H1 (cell line): ENCODE data around the gene SKAP2.

Experiments
- CBX8 ChIP-seq: fragments of 300-800, 300-1000 bp; sonication (generic); IDR thresholded peaks from 2 replicates; pipeline ENCODE4 v1.7.1; 2016; ENCODE audit warnings: low read depth, low read length, borderline replicate concordance
- EGR1 ChIP-seq: IDR thresholded peaks from 2 replicates; pipeline ENCODE4 v1.6.1; 2011; ENCODE audit warnings: low read depth, low read length, borderline replicate concordance
- EZH2 ChIP-seq: fragments of 200-600 bp; sonication (generic); IDR thresholded peaks from 2 replicates; pipeline ENCODE4 v1.7.1; 2012; ENCODE audit warnings: low read depth, mild to moderate bottlenecking, moderate library complexity, low read length, inconsistent platforms; ENCODE audit not compliant: severe bottlenecking
- JUND ChIP-seq: IDR thresholded peaks from 2 replicates; pipeline ENCODE4 v1.6.1; 2011; ENCODE audit warnings: mild to moderate bottlenecking, improper control_type of control experiment, low read length
- MAFK ChIP-seq: IDR thresholded peaks from 2 replicates; pipeline ENCODE4 v1.6.1; 2012; ENCODE audit warnings: low read depth, mild to moderate bottlenecking, improper control_type of control experiment, low read length
- POLR2A ChIP-seq, 2 experiments: IDR thresholded peaks; 1 replicate in 1 of 2; 2 replicates in 1 of 2; pipeline ENCODE4 v1.6.1; 2011; ENCODE audit warnings: low read depth in 2 of 2, low read length in 2 of 2, mild to moderate bottlenecking in 2 of 2; ENCODE audit errors: control extremely low read depth in 1 of 2
- POLR2AphosphoS5 ChIP-seq: IDR thresholded peaks from 2 replicates; pipeline ENCODE4 v1.6.1; 2011; ENCODE audit warnings: low read depth, low read length
- RFX5 ChIP-seq: IDR thresholded peaks from 2 replicates; pipeline ENCODE4 v1.6.1; 2011; ENCODE audit warnings: low read depth, low read length, improper control_type of control experiment, borderline replicate concordance
- SP1 ChIP-seq: IDR thresholded peaks from 2 replicates; pipeline ENCODE4 v1.6.1; 2011; ENCODE audit warnings: low read depth, low read length
- TF ChIP-seq, protein P1 (sequence below), 3 experiments: IDR thresholded peaks; 1 replicate in 2 of 3; 2 replicates in 1 of 3; pipeline versions ENCODE4 v1.5.1 to v1.6.1; 2011; ENCODE audit warnings: low read length in 3 of 3, mild to moderate bottlenecking in 3 of 3, inconsistent platforms in 2 of 3, low read depth in 1 of 3, moderate library complexity in 1 of 3; ENCODE audit not compliant: insufficient read depth in 1 of 3; ENCODE audit errors: control extremely low read depth in 1 of 3

DNA sequence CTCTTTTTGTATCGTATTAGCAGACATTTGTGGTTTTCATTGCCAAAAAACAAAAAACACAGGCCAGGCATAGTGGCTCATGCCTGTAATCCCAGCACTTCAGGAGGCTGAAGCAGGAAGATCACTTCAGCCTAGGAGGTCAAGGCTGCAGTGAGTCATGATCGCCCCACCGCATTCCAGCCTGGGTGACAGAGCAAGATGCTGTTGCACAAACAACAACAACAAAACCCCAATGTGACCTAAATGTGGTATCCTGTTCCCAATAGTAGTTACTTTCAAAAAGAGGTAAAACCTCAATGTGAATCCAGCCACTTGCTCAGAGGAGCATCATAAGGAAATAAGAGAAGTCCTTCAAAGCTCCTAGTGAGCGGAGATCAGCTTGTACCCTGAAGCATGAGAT is 45.8 kb upstream of the SKAP2 start:
- TF ChIP-seq EGR1, result no peak
- peak; percentile 36; the same call in 1 of the 2 replicates for TF ChIP-seq JUND
- TF ChIP-seq MAFK, result no peak
- no peak for TF ChIP-seq POLR2A (IDR thresholded peaks at IDR 0.05; ENCODE audit: control extremely low read depth in 1 of 2, low read depth in 2 of 2, low read length in 2 of 2)
- no peak for TF ChIP-seq RFX5
- no peak for TF ChIP-seq CBX8
- TF ChIP-seq SP1, result no peak
- TF ChIP-seq POLR2AphosphoS5, result no peak
- no peak for TF ChIP-seq EZH2
- TF ChIP-seq, protein P1, sequence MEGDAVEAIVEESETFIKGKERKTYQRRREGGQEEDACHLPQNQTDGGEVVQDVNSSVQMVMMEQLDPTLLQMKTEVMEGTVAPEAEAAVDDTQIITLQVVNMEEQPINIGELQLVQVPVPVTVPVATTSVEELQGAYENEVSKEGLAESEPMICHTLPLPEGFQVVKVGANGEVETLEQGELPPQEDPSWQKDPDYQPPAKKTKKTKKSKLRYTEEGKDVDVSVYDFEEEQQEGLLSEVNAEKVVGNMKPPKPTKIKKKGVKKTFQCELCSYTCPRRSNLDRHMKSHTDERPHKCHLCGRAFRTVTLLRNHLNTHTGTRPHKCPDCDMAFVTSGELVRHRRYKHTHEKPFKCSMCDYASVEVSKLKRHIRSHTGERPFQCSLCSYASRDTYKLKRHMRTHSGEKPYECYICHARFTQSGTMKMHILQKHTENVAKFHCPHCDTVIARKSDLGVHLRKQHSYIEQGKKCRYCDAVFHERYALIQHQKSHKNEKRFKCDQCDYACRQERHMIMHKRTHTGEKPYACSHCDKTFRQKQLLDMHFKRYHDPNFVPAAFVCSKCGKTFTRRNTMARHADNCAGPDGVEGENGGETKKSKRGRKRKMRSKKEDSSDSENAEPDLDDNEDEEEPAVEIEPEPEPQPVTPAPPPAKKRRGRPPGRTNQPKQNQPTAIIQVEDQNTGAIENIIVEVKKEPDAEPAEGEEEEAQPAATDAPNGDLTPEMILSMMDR (IDR thresholded peaks at IDR 0.05; ENCODE audit: control extremely low read depth in 1 of 3, insufficient read depth in 1 of 3, low read depth in 1 of 3, low read length in 3 of 3), result no peak
